Esophagus squamous epithelium (tissue), 5 donors: Measurements from ENCODE around the gene TSPEAR. TPM values are rescaled to one million over a fixed set of nuclear protein-coding genes. Genes with fewer than 3 reads are reported as not detected.

ENCODE experiments used
- DNase-seq: peaks from one replicate; lab custom pipeline; 2025; lab: John Stamatoyannopoulos, UW
- H3K27ac ChIP-seq, 4 donors: fragments of 200-600 bp; sonication (generic); one replicate each; pipeline ENCODE4 v1.5.1; 2016 to 2019; ENCODE audit warnings: mild to moderate bottlenecking in 1 of 4
- H3K27me3 ChIP-seq, 4 donors: fragments of 200-600 bp; sonication (generic); 1 replicate in 3 of 4; 2 replicates in 1 of 4; pipeline versions ENCODE4 v1.5.1 to v1.6.0; 2017 to 2021; ENCODE audit warnings: antibody characterized with exemption in 1 of 4
- H3K36me3 ChIP-seq, 3 donors: fragments of 200-600 bp; sonication (generic); one replicate each; pipeline ENCODE4 v1.5.1; 2016 to 2019
- H3K4me1 ChIP-seq, 3 donors: fragments of 200-600 bp; sonication (generic); one replicate each; pipeline ENCODE4 v1.5.1; 2017 to 2019
- H3K4me3 ChIP-seq, 4 donors: fragments of 200-600 bp; sonication (generic); 1 replicate in 3 of 4; 2 replicates in 1 of 4; pipeline ENCODE4 v1.5.1; 2016 to 2019; ENCODE audit warnings: mild to moderate bottlenecking in 2 of 4, moderate library complexity in 1 of 4
- H3K9me3 ChIP-seq, 3 donors: fragments of 200-600 bp; sonication (generic); one replicate each; pipeline ENCODE4 v1.5.1; 2016 to 2019
- POLR2A ChIP-seq, 4 donors: fragments of 450-650 bp; IDR thresholded peaks; one replicate each; pipeline ENCODE4 v1.6.1; 2017; ENCODE audit warnings: antibody characterized with exemption in 4 of 4, mild to moderate bottlenecking in 4 of 4, moderate library complexity in 3 of 4
- WGBS, 2 donors: methylation state at CpG; one replicate each; pipeline ENCODE4 v1.1.5; 2018; 5-methylcytosine and 5-hydroxymethylcytosine counted together
- intact Hi-C: fragments of 100-400 bp; cut with DNase I; formaldehyde crosslinking; loops from one replicate; pipeline ENCODE4 v1.15.0; 2022
- total RNA-seq, 4 donors: library from RNA; depleted of rRNA; stranded (reverse); fragments of >200 nt; gene quantifications; one replicate each; pipeline ENCODE4 v1.1.0, GENCODE V29; 2016
- TF ChIP-seq, protein P1 (sequence below), 6 experiments: fragments of 450-650 bp in 4 of 6; fragments of 200-600 bp in 2 of 6; sonication (generic) in 2 of 6; IDR thresholded peaks; one replicate each; pipeline ENCODE4 v1.5.1; 2016 to 2019; ENCODE audit warnings: antibody characterized with exemption in 6 of 6, mild to moderate bottlenecking in 4 of 6, moderate library complexity in 4 of 6
- donor health status: DM: yes; HTN: yes; CAD: no.

Gene TSPEAR
- total RNA-seq, 4 donors from 2014 or later, result not detected

DNA sequence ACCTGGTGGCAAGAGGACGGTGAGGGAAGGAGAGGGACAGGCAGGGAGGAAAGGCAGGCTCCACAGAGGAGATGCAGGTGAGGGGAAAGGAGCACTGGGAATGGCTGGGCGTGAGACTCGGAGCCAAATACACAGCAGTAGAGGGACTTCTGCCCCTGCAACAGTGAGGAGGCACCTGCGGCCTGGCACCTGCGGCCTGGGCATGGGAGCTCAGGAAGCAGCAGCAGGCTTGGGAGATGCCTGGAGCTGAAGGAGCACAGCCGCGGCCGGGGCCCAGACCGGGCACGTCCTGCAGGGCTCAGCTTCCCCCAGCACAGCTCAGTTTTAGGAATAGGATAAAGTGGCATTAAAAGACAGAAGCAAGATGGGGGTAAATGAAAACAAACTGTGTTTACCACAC is 20.9 kb upstream of the TSPEAR start:
- Histone ChIP-seq H3K9me3 (peaks cover 2 to 11% (median 8%) of the 10 kb centered on the region in 3 donors), H3K36me3 (no peaks in the 10 kb centered on the region), H3K27me3 (peaks cover 0 to 66% (median 0%) of the 10 kb centered on the region in 4 donors), H3K27ac (no peak overlapping the region), H3K4me1 (no peaks in the 10 kb centered on the region), H3K4me3 (no peak overlapping the region)
- 91 to 92% methylated on average over 10 of the region's 10 CpGs for WGBS, 2 donors
- no peak for TF ChIP-seq POLR2A (IDR thresholded peaks at IDR 0.05)
- intact Hi-C loops, result no loop called here
- no peak for DNase-seq

DNA sequence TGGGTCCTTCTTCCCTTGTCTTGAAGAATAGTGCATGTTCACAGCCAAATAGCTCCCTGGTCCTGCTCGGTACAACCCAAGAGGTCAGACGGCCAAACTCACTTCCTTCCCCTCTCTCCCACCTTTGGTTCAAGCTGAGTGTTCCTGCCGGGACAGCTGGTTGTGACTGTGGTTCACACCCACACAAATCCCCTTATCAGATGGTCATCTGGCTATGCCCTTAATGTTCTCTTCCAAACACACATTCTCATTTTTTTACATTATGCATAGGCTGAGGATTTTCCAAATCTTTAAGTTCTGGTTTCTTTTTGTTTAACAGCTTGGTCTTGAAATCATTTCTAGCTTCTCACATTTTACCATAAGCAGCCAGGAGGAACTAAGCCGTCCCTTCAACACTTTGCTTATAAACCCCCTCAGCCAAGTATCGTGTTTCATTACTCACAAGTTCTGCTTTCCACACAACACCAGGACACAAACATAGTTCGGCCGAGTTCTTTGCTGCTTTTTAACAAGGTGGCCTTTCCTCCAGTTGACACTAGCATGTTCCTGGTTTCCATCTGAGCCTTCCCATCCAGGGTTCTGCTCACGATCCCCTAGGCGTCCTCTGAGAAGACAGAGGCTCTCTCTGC is 19.7 kb upstream of the TSPEAR start:
- no peaks in the 10 kb centered on the region for H3K9me3 ChIP-seq
- intact Hi-C loops, result no loop called here
- 60 to 65% methylated on average over 9 of the region's 9 CpGs for WGBS, 2 donors
- H3K27ac ChIP-seq, result no peak overlapping the region
- peaks cover 0 to 69% (median 0%) of the 10 kb centered on the region in 4 donors for H3K27me3 ChIP-seq
- H3K4me1 ChIP-seq, result no peaks in the 10 kb centered on the region
- H3K4me3 ChIP-seq, result no peak overlapping the region
- DNase-seq, result no peak
- H3K36me3 ChIP-seq, result no peaks in the 10 kb centered on the region
- no peak for TF ChIP-seq POLR2A (IDR thresholded peaks at IDR 0.05)
- TF ChIP-seq, protein P1, sequence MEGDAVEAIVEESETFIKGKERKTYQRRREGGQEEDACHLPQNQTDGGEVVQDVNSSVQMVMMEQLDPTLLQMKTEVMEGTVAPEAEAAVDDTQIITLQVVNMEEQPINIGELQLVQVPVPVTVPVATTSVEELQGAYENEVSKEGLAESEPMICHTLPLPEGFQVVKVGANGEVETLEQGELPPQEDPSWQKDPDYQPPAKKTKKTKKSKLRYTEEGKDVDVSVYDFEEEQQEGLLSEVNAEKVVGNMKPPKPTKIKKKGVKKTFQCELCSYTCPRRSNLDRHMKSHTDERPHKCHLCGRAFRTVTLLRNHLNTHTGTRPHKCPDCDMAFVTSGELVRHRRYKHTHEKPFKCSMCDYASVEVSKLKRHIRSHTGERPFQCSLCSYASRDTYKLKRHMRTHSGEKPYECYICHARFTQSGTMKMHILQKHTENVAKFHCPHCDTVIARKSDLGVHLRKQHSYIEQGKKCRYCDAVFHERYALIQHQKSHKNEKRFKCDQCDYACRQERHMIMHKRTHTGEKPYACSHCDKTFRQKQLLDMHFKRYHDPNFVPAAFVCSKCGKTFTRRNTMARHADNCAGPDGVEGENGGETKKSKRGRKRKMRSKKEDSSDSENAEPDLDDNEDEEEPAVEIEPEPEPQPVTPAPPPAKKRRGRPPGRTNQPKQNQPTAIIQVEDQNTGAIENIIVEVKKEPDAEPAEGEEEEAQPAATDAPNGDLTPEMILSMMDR (IDR thresholded peaks at IDR 0.05), result no peak

DNA sequence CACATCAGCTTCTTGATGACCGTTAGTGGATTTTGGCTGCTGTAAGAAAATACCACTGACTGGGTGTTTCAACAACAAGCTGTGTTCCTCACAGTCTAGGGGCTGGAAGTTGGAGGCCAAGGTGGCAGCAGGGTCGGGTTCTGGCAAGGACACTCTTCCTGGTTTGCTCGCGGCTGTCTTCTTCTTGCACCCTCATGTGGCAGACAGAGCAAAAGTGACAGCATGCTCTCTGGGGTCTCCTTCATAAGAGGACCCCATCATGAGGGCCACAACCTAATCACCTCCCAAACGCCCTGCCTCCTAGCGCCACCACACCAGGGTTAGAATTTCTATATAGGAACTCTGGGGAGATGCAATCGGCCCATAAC is 18.6 kb upstream of the TSPEAR start:
- Histone ChIP-seq H3K4me1 (no peaks in the 10 kb centered on the region), H3K27ac (no peak overlapping the region), H3K4me3 (no peak overlapping the region), H3K27me3 (peaks cover 0 to 71% (median 0%) of the 10 kb centered on the region in 4 donors), H3K9me3 (no peaks in the 10 kb centered on the region), H3K36me3 (no peaks in the 10 kb centered on the region)
- intact Hi-C loops, result no loop called here
- TF ChIP-seq POLR2A (IDR thresholded peaks at IDR 0.05), result no peak
- TF ChIP-seq, protein P1 (IDR thresholded peaks at IDR 0.05), result no peak
- WGBS, 2 donors, result 74 to 88% methylated on average over 6 to 7 of the region's 7 CpGs
- no peak for DNase-seq

DNA sequence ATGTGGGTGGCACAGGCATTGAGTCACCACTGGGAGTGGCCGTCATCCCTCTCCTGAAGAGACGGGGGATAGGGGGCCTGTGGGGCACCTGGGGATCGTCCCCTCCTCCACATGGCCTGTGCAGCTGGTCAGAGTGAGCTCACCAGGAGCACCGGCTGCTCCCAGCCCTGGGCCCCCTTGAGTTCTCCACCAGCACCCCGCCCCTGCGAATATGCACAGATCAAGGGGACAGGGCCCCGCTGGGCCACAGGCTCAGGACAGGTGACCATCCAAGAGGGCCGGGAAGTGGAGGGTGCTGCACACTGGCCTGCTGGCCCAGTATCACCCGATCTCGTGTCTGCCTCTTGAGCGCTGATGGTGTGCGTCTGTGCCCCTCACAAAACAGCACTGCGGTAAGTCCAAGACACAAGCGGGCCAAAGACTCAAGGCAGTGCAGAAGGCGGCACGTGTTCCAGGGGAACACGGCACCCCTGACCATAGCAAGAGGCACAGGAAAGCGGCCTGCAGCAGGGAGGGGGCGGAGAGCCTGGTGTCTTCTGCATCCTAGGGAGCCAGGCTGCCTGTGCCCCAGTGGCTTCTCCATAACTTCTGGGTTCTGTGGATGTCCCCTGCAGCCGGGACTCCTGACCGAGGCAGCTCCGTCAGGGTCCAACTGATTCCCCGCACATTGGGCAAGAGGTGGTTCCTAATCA is 18.1 kb upstream of the TSPEAR start:
- no peak for DNase-seq
- Histone ChIP-seq H3K27ac (no peak overlapping the region), H3K36me3 (no peaks in the 10 kb centered on the region), H3K9me3 (no peaks in the 10 kb centered on the region), H3K4me1 (no peaks in the 10 kb centered on the region), H3K27me3 (peaks cover 0 to 71% (median 0%) of the 10 kb centered on the region in 4 donors), H3K4me3 (no peak overlapping the region)
- WGBS, 2 donors, result 53 to 78% methylated on average over 3 to 10 of the region's 23 CpGs
- TF ChIP-seq, protein P1 (IDR thresholded peaks at IDR 0.05), result no peak
- TF ChIP-seq POLR2A (IDR thresholded peaks at IDR 0.05), result no peak
- intact Hi-C loops, result no loop called here

DNA sequence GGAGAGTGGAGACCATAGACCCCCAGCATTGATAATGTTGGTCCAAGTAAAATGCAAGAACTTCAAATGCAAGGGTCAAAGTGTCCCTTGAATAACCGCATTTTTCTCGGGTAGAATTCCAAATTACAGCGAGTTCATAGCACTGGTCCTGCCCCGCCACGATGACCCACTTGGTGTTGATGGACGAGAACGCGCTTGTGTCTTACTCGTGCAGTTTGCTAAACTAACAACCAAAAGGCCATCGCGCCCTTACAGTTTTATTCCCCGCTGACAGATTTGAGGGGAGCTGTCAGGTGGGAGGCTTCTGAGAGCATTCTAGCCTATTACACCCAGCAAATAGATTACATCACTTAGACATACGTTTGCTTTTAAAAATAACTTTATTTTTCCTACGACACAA is 17.3 kb upstream of the TSPEAR start:
- no peak for DNase-seq
- no peaks in the 10 kb centered on the region for H3K9me3 ChIP-seq
- intact Hi-C loops, result no loop called here
- WGBS, 2 donors, result 87 to 88% methylated on average over 14 of the region's 14 CpGs
- H3K36me3 ChIP-seq, result no peaks in the 10 kb centered on the region
- no peak overlapping the region for H3K4me3 ChIP-seq
- peaks cover 0 to 2% (median 2%) of the 10 kb centered on the region in 3 donors for H3K4me1 ChIP-seq
- no peak for TF ChIP-seq POLR2A (IDR thresholded peaks at IDR 0.05)
- TF ChIP-seq, protein P1 (IDR thresholded peaks at IDR 0.05), result no peak
- no peak overlapping the region for H3K27ac ChIP-seq
- H3K27me3 ChIP-seq, result peaks cover 2 to 75% (median 5%) of the 10 kb centered on the region in 4 donors
